IMR-90 (cell line): ENCODE data around the gene ACACA.

ENCODE experiments used
- CEBPB ChIP-seq: IDR thresholded peaks from 2 replicates; pipeline ENCODE4 v1.6.1; 2012; ENCODE audit warnings: low read depth, low read length, improper control_type of control experiment
- CHD1 ChIP-seq: IDR thresholded peaks from 2 replicates; pipeline ENCODE4 v1.6.1; 2012; ENCODE audit warnings: low read depth, low read length, improper control_type of control experiment
- CTCF ChIP-seq: conservative IDR thresholded peaks from 2 replicates; pipeline ENCODE4 v1.5.1; 2012; ENCODE audit warnings: mild to moderate bottlenecking, low read depth, low read length, improper control_type of control experiment
- ELK1 ChIP-seq: fragments of 150-350 bp; IDR thresholded peaks from 2 replicates; pipeline ENCODE4 v1.6.1; 2016; ENCODE audit warnings: low read depth, mild to moderate bottlenecking, low read length, moderate library complexity, borderline replicate concordance
- MAFK ChIP-seq: IDR thresholded peaks from 2 replicates; pipeline ENCODE4 v1.6.1; 2012; ENCODE audit warnings: low read depth, low read length, improper control_type of control experiment
- MAZ ChIP-seq: IDR thresholded peaks from 2 replicates; pipeline ENCODE4 v1.6.1; 2012; ENCODE audit warnings: low read depth, mild to moderate bottlenecking, low read length, improper control_type of control experiment, moderate library complexity, borderline replicate concordance
- MXI1 ChIP-seq: IDR thresholded peaks from 2 replicates; pipeline ENCODE4 v1.6.1; 2012; ENCODE audit warnings: low read depth, mild to moderate bottlenecking, low read length, moderate library complexity, borderline replicate concordance
- NFE2L2 ChIP-seq: fragments of 150-350 bp; IDR thresholded peaks from 2 replicates; pipeline ENCODE4 v1.6.1; 2016; ENCODE audit warnings: low read depth, mild to moderate bottlenecking, low read length
- POLR2A ChIP-seq: IDR thresholded peaks from 2 replicates; pipeline ENCODE4 v1.6.1; 2012; ENCODE audit warnings: mild to moderate bottlenecking, low read depth, low read length
- RAD21 ChIP-seq: IDR thresholded peaks from 2 replicates; pipeline ENCODE4 v1.6.1; 2012; ENCODE audit warnings: low read length, improper control_type of control experiment
- RCOR1 ChIP-seq: IDR thresholded peaks from 2 replicates; pipeline ENCODE4 v1.6.1; 2012; ENCODE audit warnings: mild to moderate bottlenecking, low read length, improper control_type of control experiment; ENCODE audit not compliant: insufficient replicate concordance
- RFX5 ChIP-seq: IDR thresholded peaks from 2 replicates; pipeline ENCODE4 v1.8.0; 2012; ENCODE audit warnings: low read depth, mild to moderate bottlenecking, low read length, moderate library complexity
- SMC3 ChIP-seq: fragments of 150-350 bp; IDR thresholded peaks from 2 replicates; pipeline ENCODE4 v1.6.1; 2016; ENCODE audit warnings: low read depth, mild to moderate bottlenecking, antibody characterized with exemption, low read length, moderate library complexity
- TF ChIP-seq, protein P1 (sequence below): fragments of 150-350 bp; IDR thresholded peaks from 2 replicates; pipeline ENCODE4 v1.6.1; 2017; ENCODE audit warnings: mild to moderate bottlenecking, antibody characterized with exemption, low read length, low read depth

DNA sequence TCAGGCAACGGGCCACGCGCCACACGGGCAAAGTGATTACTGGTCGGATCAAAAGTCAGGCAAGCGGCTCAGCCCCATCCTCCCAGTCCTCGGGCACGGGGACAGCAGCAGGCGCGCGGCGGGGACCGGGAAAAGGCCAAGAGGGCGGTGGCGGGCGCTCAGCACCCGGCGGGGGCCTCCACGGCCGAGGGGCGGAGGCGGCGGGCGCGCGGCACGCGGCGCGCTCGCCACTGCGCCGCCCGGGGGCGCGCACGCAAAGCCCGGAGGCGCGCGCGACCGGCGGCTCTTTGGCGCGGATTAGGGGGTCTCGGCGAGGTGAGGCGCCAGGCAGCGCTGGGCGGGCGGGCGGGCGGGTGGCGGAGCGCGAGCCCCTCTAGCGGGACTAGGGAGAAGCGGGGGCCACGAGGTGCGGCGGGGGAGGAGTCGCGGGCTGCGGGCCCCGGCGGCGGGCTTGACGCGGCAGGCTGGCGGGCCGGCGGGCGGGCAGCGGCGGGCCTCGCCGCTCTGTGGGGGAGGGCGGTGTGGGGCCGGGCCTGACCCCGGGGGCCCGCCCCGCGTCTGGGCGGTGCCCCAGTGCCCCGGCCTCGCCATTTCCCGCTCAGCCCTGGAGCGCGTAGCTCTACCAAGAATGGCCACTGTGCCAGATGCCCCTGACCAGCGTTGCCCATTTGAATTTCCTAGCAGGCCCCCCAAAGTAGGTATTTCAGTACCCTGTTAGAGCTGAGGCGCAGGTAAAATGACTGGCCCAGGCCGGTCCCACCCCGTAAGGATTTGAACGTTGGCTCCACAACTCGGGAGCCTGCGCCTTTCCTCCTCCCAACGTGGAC, at the start of gene ACACA, which contains the start of gene TADA2A:
- TF ChIP-seq CTCF = no peak
- no peak for TF ChIP-seq CHD1
- peak; percentile 81 for TF ChIP-seq POLR2A
- TF ChIP-seq ELK1 = no peak
- no peak for TF ChIP-seq RAD21
- no peak for TF ChIP-seq RFX5
- TF ChIP-seq, protein P1, sequence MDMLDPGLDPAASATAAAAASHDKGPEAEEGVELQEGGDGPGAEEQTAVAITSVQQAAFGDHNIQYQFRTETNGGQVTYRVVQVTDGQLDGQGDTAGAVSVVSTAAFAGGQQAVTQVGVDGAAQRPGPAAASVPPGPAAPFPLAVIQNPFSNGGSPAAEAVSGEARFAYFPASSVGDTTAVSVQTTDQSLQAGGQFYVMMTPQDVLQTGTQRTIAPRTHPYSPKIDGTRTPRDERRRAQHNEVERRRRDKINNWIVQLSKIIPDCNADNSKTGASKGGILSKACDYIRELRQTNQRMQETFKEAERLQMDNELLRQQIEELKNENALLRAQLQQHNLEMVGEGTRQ = no peak
- TF ChIP-seq SMC3 = no peak
- no peak for TF ChIP-seq MAFK
- TF ChIP-seq CEBPB = no peak
- TF ChIP-seq RCOR1 = no peak
- TF ChIP-seq MXI1 = peak; percentile 83
- peak; percentile 9; the same call in 1 of the 2 replicates for TF ChIP-seq MAZ
- TF ChIP-seq NFE2L2 = no peak
